K562 (cell line): ENCODE results near the gene ADAMTSL2. TPM values are rescaled to one million over a fixed set of nuclear protein-coding genes. Genes with fewer than 3 reads are reported as not detected.

Experiments
- ATAC-seq: fragments of 200-7000 bp; cut with Tn5 transposase; 3 replicates; pipeline ENCODE4 v1.9.1; 2020; ENCODE audit warnings: moderate library complexity
- BruUV-seq: library from RNA; stranded (reverse); fragments of 400-500 nt; replicated peaks from 2 replicates; lab custom pipeline; 2021; lab: Mats Ljungman, UMichigan
- CTCF ChIA-PET: fragments of 300-600 bp; formaldehyde crosslinking; extraction: SDS; loops from one replicate; lab custom pipeline; 2021; ENCODE audit warnings: low intra/inter-chr PET ratio; lab: Yijun Ruan, JAX
- POLR2A ChIA-PET: fragments of 300-600, 350-650 bp; sonication (Branson Sonifier 250); formaldehyde crosslinking; extraction: SDS; loops from one replicate; lab custom pipeline; 2021; ENCODE audit warnings: antibody characterized with exemption, inconsistent platforms; lab: Yijun Ruan, JAX
- DNase-seq, 4 experiments: peaks; one replicate each; pipeline versions ENCODE4 v3.0.0 to v3.0.0-alpha.2; 2011 to 2018; ENCODE audit warnings: low spot score in 3 of 4, mixed read lengths in 3 of 4; ENCODE audit errors: extremely low read depth in 1 of 4
- FAIRE-seq: peaks from 2 replicates; lab custom pipeline; 2011; peaks lifted over from hg19 to GRCh38; lab: Jason Lieb, UNC
- H2AFZ ChIP-seq: 2 replicates; pipeline ENCODE4 v1.6.0; 2011; ENCODE audit warnings: low read depth, low read length, control low read depth, inconsistent platforms
- H3K27ac ChIP-seq: fragments of 200-600 bp; 3 replicates; pipeline ENCODE4 v1.8.0; 2011; ENCODE audit warnings: low read depth, mild to moderate bottlenecking, control low read depth, inconsistent platforms, low read length, moderate library complexity, mixed read lengths; ENCODE audit errors: extremely low read depth
- H3K27me3 ChIP-seq, 2 experiments: fragments of 300-600 bp in 1 of 2; 2 replicates in 1 of 2; 3 replicates in 1 of 2; pipeline versions ENCODE4 v1.6.0 to v1.8.0; 2011; ENCODE audit warnings: inconsistent platforms in 2 of 2, low read length in 2 of 2, mild to moderate bottlenecking in 1 of 2, mixed read lengths in 1 of 2, moderate library complexity in 1 of 2; ENCODE audit not compliant: control insufficient read depth in 2 of 2, insufficient read depth in 2 of 2
- H3K36me3 ChIP-seq: fragments of 300-600 bp; 3 replicates; pipeline ENCODE4 v1.8.0; 2011; ENCODE audit warnings: mild to moderate bottlenecking, low read length, inconsistent platforms; ENCODE audit not compliant: control insufficient read depth, insufficient read depth
- H3K4me1 ChIP-seq, 2 experiments: fragments of 200-600 bp in 1 of 2; replicated peaks in 1 of 2; 2 replicates in 1 of 2; 3 replicates in 1 of 2; pipeline versions ENCODE4 v1.5.1 to v1.8.0; 2011; ENCODE audit warnings: inconsistent platforms in 2 of 2, low read length in 2 of 2, mild to moderate bottlenecking in 1 of 2, mixed read lengths in 1 of 2, moderate library complexity in 1 of 2; ENCODE audit not compliant: control insufficient read depth in 2 of 2, insufficient read depth in 2 of 2
- H3K4me2 ChIP-seq: 2 replicates; pipeline ENCODE4 v1.6.1; 2011; ENCODE audit warnings: low read length, control low read depth, inconsistent platforms, mixed read lengths; ENCODE audit not compliant: insufficient read depth
- H3K4me3 ChIP-seq: fragments of 200-600 bp; sonication (generic), shearing (Covaris generic); 2 replicates; pipeline ENCODE4 v1.5.1; 2016; ENCODE audit warnings: control low read depth, inconsistent platforms
- H3K79me2 ChIP-seq: fragments of 200-600 bp; 3 replicates; pipeline ENCODE4 v1.8.0; 2011; ENCODE audit warnings: low read length, inconsistent platforms; ENCODE audit not compliant: control insufficient read depth, insufficient read depth
- H3K9ac ChIP-seq, 2 experiments: 2 replicates each; pipeline versions ENCODE4 v1.6.0 to v1.6.1; 2011; ENCODE audit warnings: low read depth in 2 of 2, low read length in 2 of 2, control low read depth in 1 of 2, inconsistent platforms in 1 of 2, mild to moderate bottlenecking in 1 of 2, mixed read lengths in 1 of 2; ENCODE audit not compliant: insufficient read depth in 1 of 2
- H3K9me1 ChIP-seq: one replicate; pipeline ENCODE4 v1.6.0; 2011; ENCODE audit warnings: inconsistent platforms, mild to moderate bottlenecking, low read length, moderate library complexity; ENCODE audit not compliant: control insufficient read depth, insufficient read depth
- H3K9me3 ChIP-seq: replicated peaks from 2 replicates; pipeline ENCODE4 v1.5.1; 2011; ENCODE audit warnings: low read depth, low read length, inconsistent platforms; ENCODE audit not compliant: control insufficient read depth, insufficient read depth
- H4K20me1 ChIP-seq: replicated peaks from 2 replicates; pipeline ENCODE4 v1.6.1; 2011; ENCODE audit warnings: low read length, inconsistent platforms, mixed read lengths; ENCODE audit not compliant: control insufficient read depth, insufficient read depth
- EWSR1 ChIP-seq: fragments of 450-650 bp; IDR thresholded peaks from 2 replicates; pipeline ENCODE4 v1.6.1; 2018; ENCODE audit warnings: borderline replicate concordance, mild to moderate bottlenecking, low read depth, moderate library complexity; ENCODE audit not compliant: partially characterized antibody
- IFI16 ChIP-seq: fragments of 250-450 bp; sonication (Bioruptor Pico); IDR thresholded peaks from 2 replicates; pipeline ENCODE4 v2.1.2; 2022; ENCODE audit warnings: mild to moderate bottlenecking, inconsistent platforms
- ILK ChIP-seq: fragments of 450-650 bp; IDR thresholded peaks from 2 replicates; pipeline ENCODE4 v1.6.1; 2016; ENCODE audit warnings: missing genetic modification characterization, low read depth, mild to moderate bottlenecking, missing compliant biosample characterization, moderate library complexity, borderline replicate concordance
- RFX1 ChIP-seq: fragments of 450-650 bp; IDR thresholded peaks from 2 replicates; pipeline ENCODE4 v1.6.1; 2016; ENCODE audit warnings: mild to moderate bottlenecking, moderate library complexity
- TARDBP ChIP-seq: fragments of 450-650 bp; IDR thresholded peaks from 2 replicates; pipeline ENCODE4 v1.6.1; 2016
- ZNF121 ChIP-seq: sonication (generic); formaldehyde crosslinking; conservative IDR thresholded peaks from 2 replicates; pipeline ENCODE4 v1.8.0; 2022; ENCODE audit warnings: missing genetic modification reagents
- whole genome bisulfite sequencing: fragments of 100-300 bp; shearing (Covaris generic); methylation state at CpG from one replicate; pipeline ENCODE4 v1.1.6; 2016; ENCODE audit warnings: low coverage, mixed read lengths; ENCODE audit not compliant: insufficient coverage; ENCODE audit errors: missing lambda C conversion rate; 5-methylcytosine and 5-hydroxymethylcytosine counted together
- in situ Hi-C: fragments of 300-500 bp; cut with MboI; formaldehyde crosslinking; loops from 4 replicates; pipeline ENCODE4 v1.15.0; 2018; ENCODE audit warnings: inconsistent platforms, mixed read lengths
- intact Hi-C: fragments of 100-400 bp; cut with micrococcal nuclease; formaldehyde crosslinking; loops from 2 replicates; pipeline ENCODE4 v1.14.2; 2022
- polyA plus RNA-seq, 8 experiments: library from polyadenylated mRNA; depleted of rRNA in 4 of 8; stranded (reverse) in 5 of 8; unstranded in 3 of 8; fragments of >200 nt; fragmentation: Nextera tagmentation in 2 of 8; fragmentation: Illumina TruSeq in 1 of 8; extraction: Ambion mirVana in 2 of 8; extraction: Trizol in 1 of 8; gene quantifications; 2 replicates each; pipeline versions ENCODE4 v1.2.1 to v1.2.3, GENCODE V29; 2011 to 2014; ENCODE audit warnings: inconsistent platforms in 1 of 8, missing spikeins in 1 of 8
- total RNA-seq, 7 experiments: library from RNA; depleted of rRNA in 6 of 7; stranded (reverse); fragments of >200 nt in 6 of 7; fragmentation: Illumina TruSeq in 2 of 7; extraction: Trizol in 2 of 7; gene quantifications; 2 replicates each; pipeline versions ENCODE4 v1.2.1 to v1.2.3, GENCODE V29; 2011 to 2021; ENCODE audit warnings: low replicate concordance in 1 of 7
- TF ChIP-seq, protein P1 (sequence below): sonication (generic); formaldehyde crosslinking; IDR thresholded peaks from 2 replicates; pipeline ENCODE4 v1.8.0; 2022; ENCODE audit warnings: mild to moderate bottlenecking, low read depth, missing genetic modification reagents
- TF ChIP-seq, protein P2 (sequence below): fragments of 450-650 bp; IDR thresholded peaks from 2 replicates; pipeline ENCODE4 v1.6.1; 2016; ENCODE audit warnings: low read depth
- TF ChIP-seq, protein P3 (sequence below): sonication (generic); formaldehyde crosslinking; IDR thresholded peaks from 2 replicates; pipeline ENCODE4 v1.8.1; 2022; ENCODE audit warnings: missing genetic modification reagents

ADAMTSL2 gene
- total and polyA plus RNA-seq, 9 of the 15 experiments (the other 6 are each of a cell fraction or from before 2014, with no cell fraction given) = 0.04 TPM; not detected in 8

DNA sequence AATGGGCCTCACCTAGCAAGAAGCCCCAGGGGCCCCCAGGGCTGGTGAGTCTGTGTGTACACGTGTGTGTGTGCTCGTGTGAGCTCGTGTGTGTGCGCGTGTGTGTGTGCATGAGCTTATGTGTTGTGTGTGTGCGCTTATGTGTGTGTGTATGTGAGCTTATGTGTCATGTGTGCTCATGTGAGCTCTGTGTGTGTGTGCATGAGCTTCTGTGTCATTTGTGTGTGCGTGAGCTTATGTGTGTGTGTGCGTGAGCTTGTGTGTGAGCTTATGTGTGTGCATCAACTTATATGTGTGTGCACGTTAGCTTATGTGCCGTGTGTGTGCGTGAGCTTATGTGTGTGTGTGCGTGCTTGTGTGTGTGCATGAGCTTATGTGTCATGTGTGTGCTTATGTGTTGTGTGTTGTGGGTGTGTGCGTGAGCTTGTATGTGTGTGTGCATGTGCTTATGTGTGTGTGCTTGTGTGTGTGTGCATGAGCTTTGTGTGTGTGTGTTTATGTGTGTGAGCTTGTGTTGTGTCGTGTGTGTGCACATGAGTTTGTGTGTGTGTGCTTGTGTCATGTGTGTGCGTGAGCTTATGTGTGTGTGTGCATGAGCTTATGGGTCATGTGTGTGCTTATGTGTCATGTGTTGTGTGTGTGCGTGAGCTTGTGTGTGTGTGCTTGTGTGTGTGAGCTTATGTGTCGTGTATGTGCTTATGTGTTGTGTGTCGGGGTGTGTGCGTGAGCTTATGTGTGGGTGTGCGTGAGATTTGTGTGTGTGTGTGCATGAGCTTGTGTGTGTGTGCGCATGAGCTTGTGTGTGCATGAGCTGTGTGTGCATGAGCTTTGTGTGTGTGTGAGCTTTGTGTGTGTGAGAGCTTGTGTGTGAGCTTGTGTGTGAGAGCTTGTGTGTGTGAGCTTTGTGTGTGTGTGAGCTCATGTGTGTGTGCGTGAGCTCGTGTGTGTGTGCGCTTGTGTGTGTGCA is 38.9 kb upstream of the ADAMTSL2 start:
- Histone ChIP-seq H3K9ac (no peak overlapping the region), H2AFZ (no peak overlapping the region), H3K4me2 (no peak overlapping the region), H3K9me1 (no peaks in the 10 kb centered on the region), H3K4me1 (peaks cover 0 to 30% of the 10 kb centered on the region in 2 experiments; a peak in 2 of 5 replicates), H3K27ac (no peak overlapping the region), H3K36me3 (no peaks in the 10 kb centered on the region), H3K27me3 (peaks cover 22 to 92% of the 10 kb centered on the region in 2 experiments; a peak in 4 of 5 replicates), H3K4me3 (no peak overlapping the region), H4K20me1 (no peaks in the 10 kb centered on the region), H3K79me2 (no peaks in the 10 kb centered on the region), H3K9me3 (no peaks in the 10 kb centered on the region; the same call in 1 of the 2 replicates)
- DNase-seq = no peak
- intact Hi-C loops (no loop called here), in situ Hi-C loops (no loop called here)
- FAIRE-seq = peak; percentile 48
- WGBS = 56% methylated on average over 23 of the region's 24 CpGs
- no peak for ATAC-seq
- POLR2A ChIA-PET = interaction anchor here (1.1 to 1.6 kb wide), 2 partner anchors 10 to 11 kb away, joined by 3 to 9 read pairs; no protein-coding TSS in a partner anchor
- CTCF ChIA-PET = no interaction called here
- BruUV-seq = no TSS peak
- no peak for TF ChIP-seq EWSR1
- TF ChIP-seq RFX1 = no peak
- TF ChIP-seq ZNF121 (CRISPR knock-in tag) = no peak
- TF ChIP-seq, protein P1, sequence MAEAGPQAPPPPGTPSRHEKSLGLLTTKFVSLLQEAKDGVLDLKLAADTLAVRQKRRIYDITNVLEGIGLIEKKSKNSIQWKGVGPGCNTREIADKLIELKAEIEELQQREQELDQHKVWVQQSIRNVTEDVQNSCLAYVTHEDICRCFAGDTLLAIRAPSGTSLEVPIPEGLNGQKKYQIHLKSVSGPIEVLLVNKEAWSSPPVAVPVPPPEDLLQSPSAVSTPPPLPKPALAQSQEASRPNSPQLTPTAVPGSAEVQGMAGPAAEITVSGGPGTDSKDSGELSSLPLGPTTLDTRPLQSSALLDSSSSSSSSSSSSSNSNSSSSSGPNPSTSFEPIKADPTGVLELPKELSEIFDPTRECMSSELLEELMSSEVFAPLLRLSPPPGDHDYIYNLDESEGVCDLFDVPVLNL (CRISPR knock-in tag) = 0 out of 2 replicates have a peak, but pooled peaks have one; percentile 14
- TF ChIP-seq, protein P2, sequence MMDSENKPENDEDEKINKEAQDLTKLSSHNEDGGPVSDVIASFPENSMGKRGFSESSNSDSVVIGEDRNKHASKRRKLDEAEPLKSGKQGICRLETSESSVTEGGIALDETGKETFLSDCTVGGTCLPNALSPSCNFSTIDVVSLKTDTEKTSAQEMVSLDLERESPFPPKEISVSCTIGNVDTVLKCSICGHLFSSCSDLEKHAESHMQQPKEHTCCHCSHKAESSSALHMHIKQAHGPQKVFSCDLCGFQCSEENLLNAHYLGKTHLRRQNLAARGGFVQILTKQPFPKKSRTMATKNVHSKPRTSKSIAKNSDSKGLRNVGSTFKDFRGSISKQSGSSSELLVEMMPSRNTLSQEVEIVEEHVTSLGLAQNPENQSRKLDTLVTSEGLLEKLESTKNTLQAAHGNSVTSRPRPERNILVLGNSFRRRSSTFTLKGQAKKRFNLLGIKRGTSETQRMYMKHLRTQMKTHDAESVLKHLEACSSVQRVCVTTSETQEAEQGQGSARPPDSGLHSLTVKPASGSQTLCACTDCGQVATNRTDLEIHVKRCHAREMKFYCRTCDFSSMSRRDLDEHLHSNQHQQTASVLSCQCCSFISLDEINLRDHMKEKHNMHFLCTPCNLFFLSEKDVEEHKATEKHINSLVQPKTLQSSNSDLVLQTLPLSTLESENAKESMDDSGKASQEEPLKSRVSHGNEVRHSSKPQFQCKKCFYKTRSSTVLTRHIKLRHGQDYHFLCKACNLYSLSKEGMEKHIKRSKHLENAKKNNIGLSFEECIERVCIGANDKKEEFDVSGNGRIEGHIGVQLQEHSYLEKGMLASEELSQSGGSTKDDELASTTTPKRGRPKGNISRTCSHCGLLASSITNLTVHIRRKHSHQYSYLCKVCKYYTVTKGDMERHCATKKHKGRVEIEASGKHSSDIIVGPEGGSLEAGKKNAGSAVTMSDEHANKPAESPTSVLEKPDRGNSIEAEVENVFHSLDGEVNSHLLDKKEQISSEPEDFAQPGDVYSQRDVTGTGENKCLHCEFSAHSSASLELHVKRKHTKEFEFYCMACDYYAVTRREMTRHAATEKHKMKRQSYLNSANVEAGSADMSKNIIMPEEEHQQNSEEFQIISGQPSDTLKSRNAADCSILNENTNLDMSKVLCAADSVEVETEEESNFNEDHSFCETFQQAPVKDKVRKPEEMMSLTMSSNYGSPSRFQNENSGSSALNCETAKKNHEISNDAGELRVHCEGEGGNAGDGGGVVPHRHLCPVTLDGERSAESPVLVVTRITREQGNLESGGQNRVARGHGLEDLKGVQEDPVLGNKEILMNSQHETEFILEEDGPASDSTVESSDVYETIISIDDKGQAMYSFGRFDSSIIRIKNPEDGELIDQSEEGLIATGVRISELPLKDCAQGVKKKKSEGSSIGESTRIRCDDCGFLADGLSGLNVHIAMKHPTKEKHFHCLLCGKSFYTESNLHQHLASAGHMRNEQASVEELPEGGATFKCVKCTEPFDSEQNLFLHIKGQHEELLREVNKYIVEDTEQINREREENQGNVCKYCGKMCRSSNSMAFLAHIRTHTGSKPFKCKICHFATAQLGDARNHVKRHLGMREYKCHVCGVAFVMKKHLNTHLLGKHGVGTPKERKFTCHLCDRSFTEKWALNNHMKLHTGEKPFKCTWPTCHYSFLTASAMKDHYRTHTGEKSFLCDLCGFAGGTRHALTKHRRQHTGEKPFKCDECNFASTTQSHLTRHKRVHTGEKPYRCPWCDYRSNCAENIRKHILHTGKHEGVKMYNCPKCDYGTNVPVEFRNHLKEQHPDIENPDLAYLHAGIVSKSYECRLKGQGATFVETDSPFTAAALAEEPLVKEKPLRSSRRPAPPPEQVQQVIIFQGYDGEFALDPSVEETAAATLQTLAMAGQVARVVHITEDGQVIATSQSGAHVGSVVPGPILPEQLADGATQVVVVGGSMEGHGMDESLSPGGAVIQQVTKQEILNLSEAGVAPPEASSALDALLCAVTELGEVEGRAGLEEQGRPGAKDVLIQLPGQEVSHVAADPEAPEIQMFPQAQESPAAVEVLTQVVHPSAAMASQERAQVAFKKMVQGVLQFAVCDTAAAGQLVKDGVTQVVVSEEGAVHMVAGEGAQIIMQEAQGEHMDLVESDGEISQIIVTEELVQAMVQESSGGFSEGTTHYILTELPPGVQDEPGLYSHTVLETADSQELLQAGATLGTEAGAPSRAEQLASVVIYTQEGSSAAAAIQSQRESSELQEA = no peak
- TF ChIP-seq, protein P3, sequence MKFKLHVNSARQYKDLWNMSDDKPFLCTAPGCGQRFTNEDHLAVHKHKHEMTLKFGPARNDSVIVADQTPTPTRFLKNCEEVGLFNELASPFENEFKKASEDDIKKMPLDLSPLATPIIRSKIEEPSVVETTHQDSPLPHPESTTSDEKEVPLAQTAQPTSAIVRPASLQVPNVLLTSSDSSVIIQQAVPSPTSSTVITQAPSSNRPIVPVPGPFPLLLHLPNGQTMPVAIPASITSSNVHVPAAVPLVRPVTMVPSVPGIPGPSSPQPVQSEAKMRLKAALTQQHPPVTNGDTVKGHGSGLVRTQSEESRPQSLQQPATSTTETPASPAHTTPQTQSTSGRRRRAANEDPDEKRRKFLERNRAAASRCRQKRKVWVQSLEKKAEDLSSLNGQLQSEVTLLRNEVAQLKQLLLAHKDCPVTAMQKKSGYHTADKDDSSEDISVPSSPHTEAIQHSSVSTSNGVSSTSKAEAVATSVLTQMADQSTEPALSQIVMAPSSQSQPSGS (CRISPR knock-in tag) = 0 out of 2 replicates have a peak, but pooled peaks have one; percentile 25
- no peak for TF ChIP-seq IFI16 (CRISPR knock-in tag)
- TF ChIP-seq ILK (tag) = no peak
- TF ChIP-seq TARDBP = no peak
